ENCODE data around the gene DHX36.

Gene DHX36

GRCh38 chr3:154224866-154225265, 99.4 kb downstream of the DHX36 start:
- DNase-seq (ENCODE audit: low spot score) = no peak

GRCh38 chr3:154224366-154224765, 99.9 kb downstream of the DHX36 start:
- DNase-seq (ENCODE audit: low spot score) = no peak

GRCh38 chr3:154223519-154223918, 100.8 kb downstream of the DHX36 start:
- DNase-seq (ENCODE audit: low spot score) = no peak

Measured in LoVo (cell line).